CD4-positive, alpha-beta T cell treated with Interleukin-15 for 4 hours (primary cell): ENCODE data around the gene COBL.

ENCODE experiments used
- DNase-seq: peaks from one replicate; pipeline ENCODE4 v3.0.0-alpha.2; 2020; ENCODE audit warnings: low spot score

COBL gene

GRCh38 chr7:51316666-51317581 lies at the start of gene COBL:
Gene COBL (minus strand): TSS chr7:51316809. CDS start chr7:51316633, 176 bp downstream.
- no peak for DNase-seq

- DNase-seq = no peak
Observed at GRCh38 chr7:51366172-51366728, 49.6 kb upstream of the COBL start.

- DNase-seq = no peak
Observed at GRCh38 chr7:51357821-51358220, 41.2 kb upstream of the COBL start.

- no peak for DNase-seq
Observed at GRCh38 chr7:51356849-51357516, 40.4 kb upstream of the COBL start.

- DNase-seq = no peak
Observed at GRCh38 chr7:51354897-51355296, 38.3 kb upstream of the COBL start.

GRCh38 chr7:51354434-51354833 lies 37.8 kb upstream of the COBL start:
- DNase-seq = no peak

- DNase-seq = no peak
Observed at GRCh38 chr7:51352174-51353100, 35.8 kb upstream of the COBL start.

- no peak for DNase-seq
Observed at GRCh38 chr7:51351661-51352060, 35.1 kb upstream of the COBL start.

- no peak for DNase-seq
Observed at GRCh38 chr7:51350546-51350896, 33.9 kb upstream of the COBL start.

GRCh38 chr7:51349820-51350545 lies 33.4 kb upstream of the COBL start:
- no peak for DNase-seq

GRCh38 chr7:51346126-51346525 lies 29.5 kb upstream of the COBL start:
- no peak for DNase-seq

GRCh38 chr7:51344406-51345138 lies 28.0 kb upstream of the COBL start:
- DNase-seq = no peak

GRCh38 chr7:51340936-51341335 lies 24.3 kb upstream of the COBL start:
- DNase-seq = no peak

GRCh38 chr7:51340029-51340838 lies 23.6 kb upstream of the COBL start:
- no peak for DNase-seq

- no peak for DNase-seq
Observed at GRCh38 chr7:51335057-51335456, 18.4 kb upstream of the COBL start.

- no peak for DNase-seq
Observed at GRCh38 chr7:51329696-51330263, 13.2 kb upstream of the COBL start.

- DNase-seq = no peak
Observed at GRCh38 chr7:51328351-51328801, 11.8 kb upstream of the COBL start.

- no peak for DNase-seq
Observed at GRCh38 chr7:51327287-51327717, 10.7 kb upstream of the COBL start.

GRCh38 chr7:51326656-51327286 lies 10.2 kb upstream of the COBL start:
- no peak for DNase-seq
